Measurements from ENCODE around the gene BRSK2.
A peak's percentile ranks its signal among the peaks of the same experiment; 100 is the strongest.

Gene BRSK2

DNA sequence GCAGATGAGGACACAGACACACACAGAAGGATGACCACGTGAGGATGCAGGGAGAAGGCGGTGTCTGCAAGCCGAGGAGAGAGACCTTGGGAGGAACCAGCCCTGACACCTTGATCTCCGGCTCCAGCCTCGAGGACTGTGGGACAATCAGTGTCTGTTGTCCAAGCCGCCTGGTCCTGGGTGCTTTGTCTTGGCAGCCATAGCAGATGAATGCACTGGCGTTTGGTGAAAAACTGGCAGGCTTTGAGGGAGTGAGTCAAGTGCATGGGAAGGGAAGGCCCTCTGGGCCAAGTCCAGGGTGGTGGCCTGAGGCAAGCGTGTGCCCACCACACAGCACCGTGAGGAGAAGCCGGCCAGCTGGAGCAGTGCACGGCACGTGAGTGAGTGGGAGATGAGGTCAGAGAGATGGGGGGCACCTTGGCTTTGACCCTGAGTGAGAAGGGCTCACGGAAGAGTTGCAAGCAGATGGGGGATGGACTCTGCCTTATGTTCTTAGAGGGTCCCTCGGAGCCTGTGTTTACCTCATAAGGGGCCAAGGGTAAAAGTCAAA, 12.4 kb upstream of the BRSK2 start:
- DNase-seq (ENCODE audit: low read depth): no peak

DNA sequence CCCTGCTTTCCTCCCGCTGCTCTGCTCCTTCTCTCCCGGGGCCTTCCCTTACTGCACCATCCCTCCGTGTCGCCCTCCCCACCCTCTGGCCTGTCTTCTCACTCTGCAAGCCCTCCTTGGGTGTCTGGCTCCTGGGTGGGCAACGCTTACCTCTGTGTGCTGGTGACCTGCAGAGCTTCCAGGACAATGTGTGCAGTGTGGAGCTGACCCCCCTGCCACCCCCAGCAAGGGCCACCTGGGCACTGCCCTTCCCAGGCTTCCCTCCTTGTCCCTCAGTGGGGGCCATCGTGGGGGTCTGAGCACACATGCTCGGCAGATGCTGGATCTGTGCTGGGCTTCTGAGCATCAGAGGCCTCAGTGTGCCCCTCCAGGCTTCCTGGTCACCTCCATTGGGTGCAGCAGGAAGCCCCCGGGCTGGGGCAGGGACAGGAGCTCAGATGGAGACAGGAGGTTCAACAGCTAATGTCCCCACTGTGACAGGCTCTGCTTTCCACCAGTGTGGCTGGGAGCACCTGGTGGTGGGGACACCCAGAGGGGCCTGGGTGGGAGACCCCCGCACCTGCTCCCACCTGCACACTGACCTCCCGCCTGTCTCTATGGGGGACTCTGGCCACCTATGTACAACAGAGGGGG, 7.8 kb upstream of the BRSK2 start:
- DNase-seq (ENCODE audit: low read depth): no peak

DNA sequence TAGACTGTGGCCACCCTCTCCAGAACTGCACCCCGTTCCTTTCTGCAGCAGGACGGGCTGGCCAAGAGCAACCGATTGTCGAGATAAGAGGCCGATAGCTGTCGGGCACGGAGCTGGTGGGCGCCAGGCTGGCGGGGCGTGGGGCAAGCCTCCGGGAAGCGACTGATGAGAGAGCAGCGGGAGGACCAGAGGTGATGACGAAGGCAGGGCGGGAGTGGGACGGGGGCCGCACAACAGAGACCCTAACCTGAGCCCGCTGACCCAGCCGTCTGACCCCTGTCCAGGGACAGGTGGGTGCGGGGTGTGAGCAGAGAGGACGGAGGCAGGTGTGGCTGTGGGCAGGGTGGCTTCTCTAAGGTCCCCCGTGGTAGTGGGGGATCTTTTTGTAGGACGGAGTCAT, 7.3 kb upstream of the BRSK2 start:
- no peak for DNase-seq (ENCODE audit: low read depth)

DNA sequence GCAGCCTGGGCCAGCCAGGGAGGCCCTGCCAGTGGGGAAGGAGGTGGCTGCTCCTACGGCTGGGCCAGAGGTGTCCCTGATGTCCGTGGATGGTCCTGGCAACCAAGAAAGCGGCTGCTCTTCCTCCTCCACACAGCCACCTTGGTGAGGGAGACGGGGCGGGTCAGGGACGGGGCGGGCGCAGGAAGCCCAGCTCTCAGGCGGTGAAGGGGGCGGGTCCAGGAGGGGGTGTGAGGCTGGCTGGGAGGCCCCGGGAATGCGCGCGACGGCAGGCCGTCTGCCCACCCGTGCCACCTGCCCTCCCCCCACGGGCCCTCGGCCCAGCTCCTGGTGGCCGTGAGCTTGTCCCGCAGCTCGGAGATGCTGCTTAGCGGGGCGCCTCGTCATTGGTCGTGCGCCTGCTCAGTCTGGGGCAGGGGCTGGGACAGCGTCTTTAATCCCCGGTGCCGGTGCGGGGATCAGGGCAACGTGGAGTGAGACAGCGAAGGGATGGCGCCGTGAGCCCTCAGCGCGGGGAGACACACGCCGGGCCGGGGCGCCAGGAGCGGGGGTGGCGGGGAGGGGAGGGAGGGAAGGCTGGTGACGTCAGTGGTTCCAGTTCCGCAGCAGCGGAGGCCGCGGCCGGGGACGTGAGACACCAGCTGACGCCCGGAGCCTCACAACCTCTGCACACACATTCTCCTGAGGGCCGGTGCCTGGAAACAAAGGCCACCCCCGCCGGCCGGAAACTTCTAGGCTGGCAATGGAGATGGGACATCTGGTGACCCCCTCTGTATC, 6.7 kb upstream of the BRSK2 start:
- peak; percentile 72 for DNase-seq (ENCODE audit: low read depth)

DNA sequence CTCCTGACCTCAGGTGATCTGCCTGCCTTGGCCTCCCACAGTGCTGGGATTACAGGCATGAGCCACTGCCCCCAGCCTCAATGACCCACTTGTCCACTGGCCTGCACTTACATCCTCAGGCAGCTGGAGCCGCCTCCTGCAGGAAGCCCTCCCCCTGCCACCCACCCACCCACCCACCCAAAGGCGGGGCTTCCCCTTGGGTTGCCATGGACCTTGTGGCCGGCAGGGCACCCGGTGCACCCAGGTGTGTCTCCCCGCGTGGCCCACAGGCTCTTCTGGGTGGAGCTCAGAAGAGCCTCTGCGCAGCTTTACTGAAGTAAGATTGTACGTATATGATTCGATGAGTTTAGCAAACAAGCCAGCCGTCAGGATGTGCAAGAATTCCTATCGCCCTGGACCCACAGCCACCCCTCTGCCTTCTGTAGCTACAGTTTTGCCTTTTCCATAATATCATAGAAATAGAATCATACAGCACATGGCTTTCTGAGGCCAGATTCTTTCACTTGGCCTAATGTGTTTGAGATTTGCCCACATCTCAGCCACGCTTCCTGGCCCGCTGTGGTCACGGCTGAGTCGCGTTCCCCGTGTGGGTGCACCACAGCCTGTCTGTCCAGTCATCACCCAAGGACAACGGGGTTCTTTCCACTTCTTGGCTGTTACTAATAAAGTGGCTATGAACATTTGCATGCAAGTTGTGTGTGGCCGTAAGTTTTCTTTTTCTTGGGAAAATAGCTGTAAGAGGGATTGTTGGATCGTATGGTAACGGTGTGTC, 5.3 kb upstream of the BRSK2 start:
- no peak for DNase-seq (ENCODE audit: low read depth)

DNA sequence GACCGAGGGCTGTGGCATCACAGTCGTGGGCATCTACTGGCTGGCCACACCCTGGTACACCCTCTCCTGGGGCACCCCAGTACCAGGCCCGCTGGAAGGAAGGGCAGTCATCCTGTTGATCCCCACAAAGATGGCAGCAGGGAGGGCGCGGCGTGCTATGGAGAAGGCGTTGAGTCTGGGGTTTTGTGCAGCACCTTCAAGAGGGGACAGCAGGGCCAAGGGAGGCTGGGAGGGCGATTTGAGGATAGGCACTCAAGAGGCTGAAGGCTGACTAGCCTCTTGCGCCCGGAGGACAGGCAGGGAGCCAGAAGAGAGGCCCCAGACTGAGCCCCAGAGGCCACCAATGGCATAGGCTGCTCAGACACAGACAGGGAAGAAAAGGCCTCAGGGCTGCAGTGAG, 2.2 kb upstream of the BRSK2 start:
- no peak for DNase-seq (ENCODE audit: low read depth)

DNA sequence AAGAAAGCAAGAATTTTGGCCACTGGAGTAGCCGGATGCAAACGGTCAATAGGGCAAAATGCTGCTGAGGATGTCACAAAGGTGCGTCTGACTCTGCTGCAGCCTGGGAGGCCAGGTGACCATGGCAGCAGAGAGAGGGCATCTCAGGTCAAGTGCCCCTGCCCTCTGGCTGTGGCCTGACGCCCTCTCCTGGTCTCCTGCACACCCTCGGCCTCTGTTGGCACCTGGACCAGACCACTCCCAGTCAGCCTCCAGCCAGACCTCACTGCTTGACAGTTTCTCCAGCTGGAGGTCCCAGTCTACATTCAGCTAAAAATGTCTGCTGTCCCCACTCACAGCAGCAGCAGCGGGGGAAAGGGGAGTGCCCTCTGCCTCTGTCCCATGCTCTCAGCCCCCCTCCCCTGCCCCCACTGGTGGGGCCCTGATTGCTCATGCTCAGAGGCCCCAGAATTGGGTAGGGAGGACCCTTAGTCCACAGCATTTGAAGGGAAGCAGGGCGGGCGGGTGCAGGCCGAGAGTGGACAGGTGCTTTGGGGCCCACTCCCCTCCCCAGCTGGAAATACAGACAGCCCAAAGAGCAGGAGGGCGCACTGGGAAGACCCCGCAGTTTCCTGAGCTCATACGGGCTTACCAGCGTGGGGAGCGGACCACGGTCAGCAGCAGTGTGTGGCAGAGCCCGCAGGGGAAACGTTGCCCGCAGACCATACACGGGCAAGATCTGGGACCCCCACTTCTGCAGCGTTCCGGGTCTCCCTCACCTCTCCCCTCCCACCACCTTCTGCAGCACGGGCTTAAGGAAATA, 1.6 kb upstream of the BRSK2 start:
- DNase-seq (ENCODE audit: low read depth): no peak

DNA sequence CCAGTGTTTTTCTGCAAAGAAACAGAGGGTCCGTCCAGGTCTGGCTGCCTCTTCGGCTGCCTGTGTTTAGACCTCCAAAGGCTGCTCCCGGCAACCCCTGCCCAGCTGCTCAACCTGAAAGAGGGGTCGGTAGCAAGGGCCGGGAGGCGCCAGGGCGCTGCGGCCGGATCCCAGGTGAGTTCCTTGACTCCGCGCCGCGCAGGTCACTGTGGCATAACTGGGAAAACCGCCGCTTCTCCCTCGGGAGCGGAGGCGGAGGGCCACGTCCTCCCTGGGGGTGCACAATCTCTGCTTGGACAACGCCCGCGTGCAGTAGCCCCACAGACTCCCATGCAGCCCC, 1.0 kb upstream of the BRSK2 start:
- no peak for DNase-seq (ENCODE audit: low read depth)

DNA sequence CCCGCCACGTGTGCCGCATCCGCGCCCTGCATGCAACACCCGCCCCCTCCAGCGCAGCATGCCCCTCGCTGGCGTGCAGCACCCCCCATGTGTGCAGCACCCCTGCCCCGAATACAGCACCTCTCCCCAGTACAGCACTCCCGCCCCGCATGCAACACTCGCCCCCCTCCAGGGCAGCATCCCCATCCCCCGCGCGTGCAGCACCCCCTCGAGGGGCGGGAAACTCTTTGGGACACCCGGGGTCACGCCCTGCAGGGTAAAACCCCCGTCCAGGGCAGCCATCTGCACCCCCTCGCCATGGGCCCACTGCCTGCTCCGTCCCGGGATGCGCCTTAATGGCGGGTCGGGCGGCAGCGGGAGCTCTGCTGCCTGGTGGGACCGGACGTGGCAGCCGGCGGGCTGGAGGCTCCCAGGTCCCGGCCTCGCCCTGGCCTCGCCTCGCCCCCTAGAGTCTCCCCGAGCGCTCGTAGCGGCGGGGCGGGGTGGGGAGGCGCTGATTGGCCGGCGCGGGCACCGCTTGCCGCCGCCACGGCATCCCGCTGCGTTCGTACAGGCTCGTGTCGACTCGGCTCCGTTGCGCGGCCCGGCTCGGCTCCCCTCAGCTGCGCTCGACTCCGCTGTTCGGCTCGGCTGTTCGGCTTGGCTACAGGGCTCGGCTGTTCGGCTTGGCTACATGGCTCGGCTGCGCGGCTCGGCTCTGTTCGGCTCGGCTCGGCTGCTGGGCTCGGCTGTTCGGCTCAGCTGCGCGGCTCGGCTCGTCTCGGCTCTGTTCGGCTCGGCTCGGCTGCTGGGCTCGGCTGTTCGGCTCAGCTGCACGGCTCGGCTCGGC, 417 bp upstream of the BRSK2 start:
- peak; percentile 93 for DNase-seq (ENCODE audit: low read depth)

DNA sequence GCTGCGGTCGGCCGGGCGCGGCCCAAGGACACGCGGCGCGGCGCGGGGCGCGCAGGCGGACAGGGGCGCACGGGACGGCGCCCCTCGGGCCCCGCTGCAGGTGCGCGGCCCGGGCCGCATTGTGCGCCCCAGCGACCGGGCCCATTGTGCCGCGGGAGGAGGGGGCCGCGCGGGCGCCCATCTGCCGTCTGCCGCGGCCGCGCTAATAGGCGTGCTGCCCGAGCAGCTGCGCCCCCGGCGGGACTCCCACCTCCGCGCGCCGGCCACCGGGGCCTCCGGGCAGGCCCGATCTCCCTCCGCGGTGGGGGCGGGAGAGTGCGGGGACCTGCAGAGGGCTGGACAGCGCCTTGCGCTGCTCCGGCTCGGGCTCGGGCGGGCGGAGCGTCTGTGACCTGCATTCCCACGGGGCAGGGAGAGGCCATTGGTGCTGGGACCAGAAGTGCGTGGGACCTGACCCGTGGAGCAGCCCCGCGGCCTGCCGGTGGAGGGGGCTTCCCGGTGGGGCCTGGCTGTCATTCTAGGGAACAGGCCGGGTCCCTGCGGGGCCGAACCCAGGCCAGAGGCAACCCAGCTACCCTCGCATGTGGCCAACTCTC, 933 bp downstream of the BRSK2 start:
- no peak for DNase-seq (ENCODE audit: low read depth)

DNA sequence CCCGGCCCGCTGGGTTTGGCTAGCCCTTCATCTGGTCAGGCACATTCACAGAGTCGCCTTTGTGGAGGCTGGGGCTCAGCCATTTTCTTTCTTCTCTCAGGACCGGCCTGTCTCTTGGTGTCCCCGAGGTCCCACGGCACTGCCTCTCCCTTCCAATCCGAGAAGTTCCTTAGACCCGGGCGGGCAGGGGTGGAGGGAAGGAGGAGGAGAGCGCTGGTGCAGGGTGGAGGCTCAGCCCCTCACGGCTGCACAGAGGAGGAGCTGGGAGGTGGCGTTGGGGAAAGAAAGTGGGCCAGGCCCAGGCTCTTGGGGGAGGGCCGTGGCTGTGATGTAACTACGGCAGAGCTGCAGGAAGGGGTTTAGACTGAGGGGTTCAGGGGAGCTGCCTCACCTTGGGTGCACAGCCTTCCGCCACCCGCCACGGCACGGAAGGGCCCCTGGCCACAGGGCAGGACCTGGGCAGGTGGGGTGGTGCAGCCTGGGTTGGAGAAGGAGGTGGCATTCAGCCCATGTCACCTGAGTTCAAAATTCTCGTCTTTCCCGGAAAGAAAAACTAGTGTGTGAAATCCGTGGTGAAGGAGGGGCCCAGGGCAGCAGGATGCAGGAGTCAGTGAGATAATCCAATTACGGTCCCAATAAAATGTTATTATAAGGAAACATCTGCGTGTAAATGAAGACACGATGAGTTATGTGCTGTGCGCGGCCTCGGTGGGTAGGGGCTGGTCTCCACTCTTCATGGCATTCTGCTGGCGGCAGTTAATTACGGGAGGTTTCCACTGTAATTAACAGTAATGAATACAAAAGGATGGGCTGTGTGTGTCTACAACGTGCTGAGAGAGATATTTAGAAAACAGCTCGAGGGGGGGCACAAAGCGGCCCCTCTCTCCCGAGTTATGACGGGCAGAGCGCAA, 1.7 kb downstream of the BRSK2 start:
- no peak for DNase-seq (ENCODE audit: low read depth)

DNA sequence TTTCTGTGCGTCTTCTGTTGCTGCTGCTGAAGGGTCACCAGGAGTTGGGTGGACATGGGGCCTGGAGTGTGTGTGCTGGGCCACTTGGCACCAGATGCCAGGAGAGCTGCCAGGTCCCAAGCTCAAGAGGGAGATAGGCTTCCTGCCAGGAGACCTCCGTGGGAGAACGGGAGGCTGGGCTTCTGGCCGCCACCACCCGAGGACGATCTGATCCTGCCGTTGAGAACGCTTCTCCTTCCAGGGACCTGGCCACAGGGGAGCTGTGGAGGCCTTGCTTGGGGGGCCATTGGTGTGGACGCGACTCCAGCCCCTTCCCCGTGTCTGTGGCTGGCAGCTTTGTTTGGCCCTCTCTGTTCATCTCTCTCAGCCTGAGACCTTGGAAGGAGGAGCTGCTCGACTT, 2.4 kb downstream of the BRSK2 start:
- no peak for DNase-seq (ENCODE audit: low read depth)

DNA sequence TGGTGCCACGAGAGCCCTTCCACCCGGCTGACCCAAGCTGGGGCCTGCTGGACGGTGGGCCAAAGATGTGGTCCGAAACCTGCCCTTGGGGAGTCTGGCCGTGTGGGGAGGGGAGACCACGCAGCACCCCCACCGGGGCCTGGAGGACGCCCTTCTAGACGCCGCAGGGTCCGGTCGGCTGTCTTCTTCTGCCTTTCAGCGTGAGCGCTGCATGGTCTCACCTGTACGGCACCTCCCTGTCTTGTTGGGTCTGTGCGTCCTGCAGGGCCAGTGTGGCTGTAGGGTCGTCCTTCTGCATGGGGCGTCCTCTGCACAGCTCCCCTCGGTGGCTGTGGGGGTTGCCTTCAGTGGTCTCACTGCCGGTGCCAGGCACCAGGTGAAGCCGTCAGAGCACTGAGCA, 2.8 kb downstream of the BRSK2 start:
- no peak for DNase-seq (ENCODE audit: low read depth)

DNA sequence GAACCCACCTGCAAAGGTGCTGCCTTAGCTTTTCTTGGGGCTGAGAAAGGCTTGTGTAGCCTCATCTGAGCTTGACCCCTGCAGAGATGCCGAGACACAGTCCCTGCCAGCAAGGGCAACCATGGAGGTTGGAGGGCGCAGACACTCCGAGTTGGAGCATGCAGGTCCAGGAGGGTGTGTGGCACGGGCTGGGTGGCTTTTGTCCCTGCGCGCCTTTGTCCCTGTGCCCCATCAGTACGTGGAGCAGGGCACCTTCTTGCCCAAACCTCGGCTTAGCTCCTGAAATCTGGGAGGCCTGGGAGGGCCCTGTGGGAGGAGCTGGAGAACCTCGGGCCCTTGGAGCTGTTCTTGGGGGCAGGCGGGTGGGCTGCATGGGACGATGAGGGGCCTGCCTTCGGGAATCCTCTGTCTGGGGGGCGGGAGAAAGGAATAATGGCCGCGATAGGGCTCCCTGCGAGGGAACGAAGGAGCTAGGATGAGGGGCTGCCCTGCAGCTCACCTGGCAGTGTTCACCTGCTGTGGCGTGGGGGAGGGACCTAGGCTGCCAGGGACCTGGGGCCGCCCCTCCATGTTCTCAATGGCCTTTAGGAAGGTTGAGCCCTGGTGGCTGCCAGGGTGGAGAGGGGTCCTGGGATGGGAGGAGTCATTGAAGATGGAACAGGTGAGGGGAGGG, 3.4 kb downstream of the BRSK2 start:
- no peak for DNase-seq (ENCODE audit: low read depth)

DNA sequence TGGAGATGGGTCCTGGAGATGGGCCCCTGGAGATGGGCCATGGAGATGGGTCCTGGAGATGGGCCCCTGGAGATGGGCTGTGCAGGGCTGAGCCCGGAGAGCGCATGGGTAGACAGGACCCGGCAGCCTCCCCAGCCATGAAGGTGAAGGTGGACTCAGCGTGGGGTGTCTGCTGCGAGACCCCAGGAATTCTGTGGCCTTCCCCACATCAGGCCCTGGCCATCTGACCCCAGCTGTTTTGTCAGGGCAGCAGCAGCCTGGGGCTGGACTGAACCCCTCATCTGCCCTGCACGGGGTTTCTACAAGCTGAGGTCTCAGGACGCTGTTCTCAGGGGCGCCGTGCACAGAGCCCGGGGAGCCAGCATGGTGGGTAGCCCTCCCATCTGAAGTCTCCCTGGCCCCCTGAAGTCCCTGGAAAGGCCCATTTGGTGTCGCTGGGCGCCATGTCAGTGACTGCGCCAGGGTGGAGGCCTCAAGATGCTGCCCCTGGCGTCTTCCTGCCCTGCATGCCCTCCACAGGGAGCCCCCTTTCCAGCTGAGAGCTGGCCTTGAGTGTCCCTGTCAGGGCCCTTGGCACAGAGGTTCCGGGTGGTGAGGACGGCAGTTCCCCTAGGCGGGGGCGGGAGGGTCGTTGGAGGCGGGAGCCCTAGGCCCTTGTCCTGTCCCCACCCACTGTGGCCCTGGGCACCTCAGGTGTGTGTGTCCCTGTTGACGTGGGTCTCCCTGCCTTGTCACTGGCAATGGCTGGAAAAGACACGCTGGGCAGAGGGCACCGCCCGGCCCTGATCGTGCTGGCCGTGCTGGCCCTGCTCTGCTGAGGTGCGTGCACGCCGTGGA, 5.4 kb downstream of the BRSK2 start:
- no peak for DNase-seq (ENCODE audit: low read depth)

DNA sequence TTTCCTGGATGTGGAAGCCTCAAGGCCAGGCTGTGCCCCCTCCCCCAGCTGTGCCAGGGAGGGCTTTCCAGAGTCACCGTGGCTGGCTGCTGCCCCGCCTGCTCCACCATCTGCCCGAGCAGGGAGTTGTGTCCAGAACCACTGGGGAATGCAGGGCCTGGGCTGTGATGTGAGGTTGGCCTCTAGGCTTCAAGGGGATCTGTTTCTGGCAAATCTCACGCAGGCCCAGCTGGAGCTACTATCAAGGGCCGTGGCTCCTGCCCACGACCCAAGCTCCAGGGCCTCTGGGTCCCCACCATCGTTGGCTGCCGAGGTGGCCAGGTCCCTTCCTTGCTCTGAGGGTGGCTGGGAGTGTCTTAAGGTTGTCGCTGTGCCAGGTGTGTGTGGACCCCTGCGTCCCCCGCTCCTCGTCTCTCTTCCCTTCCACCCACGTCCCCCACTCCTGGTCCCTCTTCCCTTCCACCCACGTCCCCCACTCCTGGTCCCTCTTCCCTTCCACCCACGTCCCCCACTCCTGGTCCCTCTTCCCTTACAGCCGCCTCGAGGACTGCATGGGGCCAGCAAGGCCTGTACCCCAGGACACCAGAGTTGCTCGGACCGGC, 6.1 kb downstream of the BRSK2 start:
- DNase-seq (ENCODE audit: low read depth): no peak

DNA sequence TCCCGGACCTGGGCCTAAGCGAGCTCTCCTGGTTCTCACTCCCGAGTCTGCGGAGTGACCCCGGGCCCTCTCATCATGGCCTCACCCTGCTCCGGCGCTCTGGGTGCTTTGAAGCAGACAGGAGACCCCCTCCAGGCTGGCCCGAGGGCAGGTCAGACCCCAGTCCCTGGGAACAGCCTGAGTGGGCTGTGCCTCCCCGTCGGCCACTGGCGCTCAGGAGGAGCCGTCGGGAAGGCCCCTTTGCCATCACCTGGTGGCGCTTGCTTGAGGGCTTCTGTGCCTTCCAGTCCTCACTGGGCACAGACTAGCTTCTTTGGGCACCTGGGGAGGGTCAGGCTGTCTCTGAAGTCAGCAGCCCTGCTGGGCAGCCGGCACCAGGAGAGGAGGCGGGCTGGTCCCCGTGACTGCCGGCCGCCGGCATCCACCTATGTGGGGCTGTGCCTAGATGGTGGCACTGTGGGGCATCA, 6.7 kb downstream of the BRSK2 start:
- no peak for DNase-seq (ENCODE audit: low read depth)

Data from T-helper 22 cell (primary cell).